ENCODE data around the gene TSHZ3. TPM values are rescaled to one million over a fixed set of nuclear protein-coding genes. Genes with fewer than 3 reads are reported as not detected.

Gene TSHZ3
- total RNA-seq, 1 donor from 2014 or later = 5.8 TPM

DNA sequence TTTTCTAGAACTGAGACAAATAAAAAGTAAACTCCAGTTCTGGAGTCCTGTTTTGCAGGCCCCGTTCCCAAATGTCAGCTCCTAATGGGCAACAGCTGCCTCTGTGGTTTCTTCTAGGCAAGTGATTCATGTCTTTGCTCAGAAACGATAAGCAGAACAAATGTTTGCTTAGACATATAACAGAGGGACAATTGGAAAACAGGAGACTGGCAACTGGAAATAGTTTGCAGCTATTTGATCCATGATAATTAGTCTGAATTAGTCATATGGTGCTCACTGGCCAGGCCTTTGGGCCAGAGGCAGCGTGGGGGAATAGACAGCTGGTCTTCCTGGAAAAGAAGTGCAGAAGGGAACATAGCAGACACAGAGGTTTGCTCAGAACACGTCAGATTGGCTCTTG lies 29.2 kb upstream of the TSHZ3 start:
- Histone ChIP-seq H3K4me1 (no peaks in the 10 kb centered on the region), H3K27me3 (no peaks in the 10 kb centered on the region), H3K9me3 (no peaks in the 10 kb centered on the region), H3K36me3 (no peaks in the 10 kb centered on the region), H3K27ac (no peak overlapping the region), H3K4me3 (no peak overlapping the region)
- no peak for DNase-seq
- TF ChIP-seq CTCF (IDR thresholded peaks at IDR 0.05) = no peak
- peak; percentile 21 for ATAC-seq
- intact Hi-C loops (cut with DNase I) = no loop called here

- H3K36me3 ChIP-seq = no peaks in the 10 kb centered on the region
- no peaks in the 10 kb centered on the region for H3K27me3 ChIP-seq
- no peaks in the 10 kb centered on the region for H3K4me1 ChIP-seq
- no peak for TF ChIP-seq CTCF (IDR thresholded peaks at IDR 0.05)
- intact Hi-C loops (cut with DNase I) = no loop called here
- H3K4me3 ChIP-seq = no peak overlapping the region
- no peak for ATAC-seq
- DNase-seq = no peak
- no peak overlapping the region for H3K27ac ChIP-seq
- H3K9me3 ChIP-seq = no peaks in the 10 kb centered on the region
Measured at GRCh38 chr19:31377736-31378135, 28.5 kb upstream of the TSHZ3 start.

GRCh38 chr19:31372246-31372781 lies 23.1 kb upstream of the TSHZ3 start:
- no peaks in the 10 kb centered on the region for H3K9me3 ChIP-seq
- H3K27ac ChIP-seq = no peak overlapping the region
- ATAC-seq = no peak
- intact Hi-C loops (cut with DNase I) = no loop called here
- H3K27me3 ChIP-seq = no peaks in the 10 kb centered on the region
- DNase-seq = no peak
- no peaks in the 10 kb centered on the region for H3K4me1 ChIP-seq
- no peak overlapping the region for H3K4me3 ChIP-seq
- no peak for TF ChIP-seq CTCF (IDR thresholded peaks at IDR 0.05)
- H3K36me3 ChIP-seq = no peaks in the 10 kb centered on the region

- H3K27me3 ChIP-seq = no peaks in the 10 kb centered on the region
- no peak for TF ChIP-seq CTCF (IDR thresholded peaks at IDR 0.05)
- H3K4me1 ChIP-seq = no peaks in the 10 kb centered on the region
- H3K9me3 ChIP-seq = no peaks in the 10 kb centered on the region
- intact Hi-C loops (cut with DNase I) = no loop called here
- no peaks in the 10 kb centered on the region for H3K36me3 ChIP-seq
- H3K27ac ChIP-seq = no peak overlapping the region
- ATAC-seq (no peak), DNase-seq (no peak)
- no peak overlapping the region for H3K4me3 ChIP-seq
Measured at GRCh38 chr19:31370216-31370615, 21.0 kb upstream of the TSHZ3 start.

DNA sequence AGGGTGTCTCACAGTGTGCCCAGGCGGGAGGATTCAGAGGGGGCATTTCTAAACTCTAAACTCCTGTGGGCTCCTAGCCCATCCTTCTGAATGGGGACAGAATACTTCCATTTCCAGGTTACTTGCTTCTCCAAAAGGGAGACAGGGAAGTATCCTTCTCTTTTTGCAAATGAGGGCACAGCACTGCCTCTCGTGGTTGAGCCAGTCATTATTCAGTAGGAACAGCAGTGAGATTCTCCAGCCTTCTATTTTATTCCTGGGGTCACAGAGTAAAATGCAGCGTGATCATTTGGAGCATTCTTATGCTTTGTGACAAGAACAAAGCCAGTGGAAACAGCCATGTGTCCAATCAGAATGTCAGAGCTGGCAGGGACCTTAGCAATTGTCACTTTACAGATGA lies 15.7 kb upstream of the TSHZ3 start:
- H3K4me1 ChIP-seq = no peaks in the 10 kb centered on the region
- ATAC-seq (no peak), DNase-seq (no peak)
- no peaks in the 10 kb centered on the region for H3K9me3 ChIP-seq
- H3K27ac ChIP-seq = no peak overlapping the region
- H3K4me3 ChIP-seq = no peak overlapping the region
- intact Hi-C loops (cut with DNase I) = no loop called here
- no peaks in the 10 kb centered on the region for H3K36me3 ChIP-seq
- no peaks in the 10 kb centered on the region for H3K27me3 ChIP-seq
- TF ChIP-seq CTCF (IDR thresholded peaks at IDR 0.05) = no peak

DNA sequence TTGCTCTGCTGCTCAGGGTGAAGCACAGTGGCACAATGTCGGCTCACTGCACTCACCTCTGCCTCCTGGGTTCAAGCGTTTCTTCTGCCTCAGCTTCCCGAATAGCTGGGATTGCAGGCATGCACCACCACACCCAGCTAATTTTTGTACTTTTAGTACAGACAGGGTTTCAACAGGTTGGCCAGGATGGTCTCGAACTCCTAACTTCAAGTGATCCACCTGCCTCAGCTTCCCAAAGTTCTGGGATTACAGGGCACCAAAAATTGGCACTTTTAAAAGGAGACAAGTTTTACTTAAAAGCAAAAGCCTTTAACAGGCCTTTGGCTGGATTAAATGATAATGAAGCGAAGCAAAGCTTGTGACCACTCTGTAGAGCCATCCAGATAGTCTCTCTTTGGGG lies 12.5 kb upstream of the TSHZ3 start:
- ATAC-seq (no peak), DNase-seq (no peak)
- intact Hi-C loops (cut with DNase I) = no loop called here
- no peak for TF ChIP-seq CTCF (IDR thresholded peaks at IDR 0.05)
- Histone ChIP-seq H3K27ac (no peak overlapping the region), H3K4me1 (no peaks in the 10 kb centered on the region), H3K27me3 (peaks cover 21% of the 10 kb centered on the region), H3K36me3 (no peaks in the 10 kb centered on the region), H3K4me3 (no peak overlapping the region), H3K9me3 (no peaks in the 10 kb centered on the region)
